Left ventricle myocardium inferior (tissue), 1 donor: ENCODE results near the gene AMOTL2. TPM values are rescaled to one million over a fixed set of nuclear protein-coding genes. Genes with fewer than 3 reads are reported as not detected.

ENCODE experiments used
- DNase-seq: peaks from one replicate; pipeline ENCODE4 v3.0.0-alpha.2; 2020
- H3K27ac ChIP-seq: fragments of 200-600 bp; replicated peaks from 2 replicates; pipeline ENCODE4 v1.8.0; 2021
- H3K27me3 ChIP-seq: fragments of 200-600 bp; 2 replicates; pipeline ENCODE4 v1.8.0; 2021; ENCODE audit warnings: low read depth
- H3K36me3 ChIP-seq: fragments of 200-600 bp; 2 replicates; pipeline ENCODE4 v1.8.0; 2021
- H3K4me1 ChIP-seq: fragments of 200-600 bp; 2 replicates; pipeline ENCODE4 v1.8.0; 2021
- H3K4me3 ChIP-seq: fragments of 200-600 bp; 2 replicates; pipeline ENCODE4 v1.8.0; 2021; ENCODE audit warnings: mild to moderate bottlenecking, moderate library complexity
- H3K9me3 ChIP-seq: fragments of 200-600 bp; replicated peaks from 2 replicates; pipeline ENCODE4 v1.8.0; 2021
- intact Hi-C: fragments of 100-400 bp; cut with micrococcal nuclease; formaldehyde crosslinking; loops from one replicate; pipeline ENCODE4 v1.11.0; 2022
- total RNA-seq: library from RNA; stranded (reverse); fragmentation: NEBNext Ultra II Directional; extraction: Animal tissue kit (Norgen Biotek cat#: 25700); gene quantifications from one replicate; pipeline ENCODE4 v1.2.1, GENCODE V29; 2021
- TF ChIP-seq, protein P1 (sequence below): fragments of 200-600 bp; IDR thresholded peaks from 2 replicates; pipeline ENCODE4 v1.8.0; 2021; ENCODE audit warnings: antibody characterized with exemption, mild to moderate bottlenecking, borderline replicate concordance
- donor health status: DM: no; HTN: yes; CAD: no; lungs with severe emphysema.

Gene AMOTL2
- total RNA-seq, 1 donor from 2014 or later: 44.4 TPM

GRCh38 chr3:134330883-134331810 lies 43.1 kb downstream of the AMOTL2 start:
- Histone ChIP-seq H3K27me3 (no peaks in the 10 kb centered on the region), H3K4me3 (no peak overlapping the region), H3K4me1 (peaks cover 69% of the 10 kb centered on the region), H3K36me3 (no peaks in the 10 kb centered on the region), H3K9me3 (no peaks in the 10 kb centered on the region), H3K27ac (peak overlapping the region; percentile 55)
- intact Hi-C loops: no loop called here
- no peak for DNase-seq
- TF ChIP-seq, protein P1, sequence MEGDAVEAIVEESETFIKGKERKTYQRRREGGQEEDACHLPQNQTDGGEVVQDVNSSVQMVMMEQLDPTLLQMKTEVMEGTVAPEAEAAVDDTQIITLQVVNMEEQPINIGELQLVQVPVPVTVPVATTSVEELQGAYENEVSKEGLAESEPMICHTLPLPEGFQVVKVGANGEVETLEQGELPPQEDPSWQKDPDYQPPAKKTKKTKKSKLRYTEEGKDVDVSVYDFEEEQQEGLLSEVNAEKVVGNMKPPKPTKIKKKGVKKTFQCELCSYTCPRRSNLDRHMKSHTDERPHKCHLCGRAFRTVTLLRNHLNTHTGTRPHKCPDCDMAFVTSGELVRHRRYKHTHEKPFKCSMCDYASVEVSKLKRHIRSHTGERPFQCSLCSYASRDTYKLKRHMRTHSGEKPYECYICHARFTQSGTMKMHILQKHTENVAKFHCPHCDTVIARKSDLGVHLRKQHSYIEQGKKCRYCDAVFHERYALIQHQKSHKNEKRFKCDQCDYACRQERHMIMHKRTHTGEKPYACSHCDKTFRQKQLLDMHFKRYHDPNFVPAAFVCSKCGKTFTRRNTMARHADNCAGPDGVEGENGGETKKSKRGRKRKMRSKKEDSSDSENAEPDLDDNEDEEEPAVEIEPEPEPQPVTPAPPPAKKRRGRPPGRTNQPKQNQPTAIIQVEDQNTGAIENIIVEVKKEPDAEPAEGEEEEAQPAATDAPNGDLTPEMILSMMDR: no peak

GRCh38 chr3:134328846-134329245 lies 45.4 kb downstream of the AMOTL2 start:
- Histone ChIP-seq H3K4me1 (peaks cover 63% of the 10 kb centered on the region), H3K36me3 (no peaks in the 10 kb centered on the region), H3K9me3 (no peaks in the 10 kb centered on the region), H3K27me3 (no peaks in the 10 kb centered on the region), H3K4me3 (no peak overlapping the region), H3K27ac (no peak overlapping the region)
- TF ChIP-seq, protein P1: no peak
- intact Hi-C loops: no loop called here
- DNase-seq: no peak

DNA sequence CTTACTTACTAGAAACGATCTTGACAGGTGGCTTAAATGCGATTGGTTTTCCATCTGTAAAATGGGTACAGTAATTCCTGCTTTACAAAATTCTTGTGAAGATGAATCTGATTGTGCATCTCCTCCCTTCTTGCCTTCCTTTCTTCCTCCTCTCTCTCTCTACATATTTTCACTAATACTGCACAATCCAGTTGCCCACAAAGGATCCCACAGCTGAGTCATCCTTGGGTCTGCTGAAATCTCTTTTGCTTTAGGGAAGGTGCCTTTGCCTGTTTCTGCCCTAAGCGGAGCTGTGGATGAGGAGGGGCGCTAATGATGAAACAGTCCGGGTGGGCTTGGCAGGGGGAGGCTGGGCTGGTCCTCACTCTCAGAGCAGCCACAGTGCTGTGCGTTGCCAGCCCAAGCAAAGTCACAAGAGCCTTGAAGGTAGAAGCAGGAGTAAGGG lies 46.1 kb downstream of the AMOTL2 start:
- H3K27ac ChIP-seq: no peak overlapping the region
- no peak for DNase-seq
- H3K27me3 ChIP-seq: no peaks in the 10 kb centered on the region
- H3K9me3 ChIP-seq: no peaks in the 10 kb centered on the region
- H3K36me3 ChIP-seq: no peaks in the 10 kb centered on the region
- H3K4me1 ChIP-seq: peaks cover 56% of the 10 kb centered on the region
- intact Hi-C loops: no loop called here
- TF ChIP-seq, protein P1: no peak
- H3K4me3 ChIP-seq: no peak overlapping the region

DNA sequence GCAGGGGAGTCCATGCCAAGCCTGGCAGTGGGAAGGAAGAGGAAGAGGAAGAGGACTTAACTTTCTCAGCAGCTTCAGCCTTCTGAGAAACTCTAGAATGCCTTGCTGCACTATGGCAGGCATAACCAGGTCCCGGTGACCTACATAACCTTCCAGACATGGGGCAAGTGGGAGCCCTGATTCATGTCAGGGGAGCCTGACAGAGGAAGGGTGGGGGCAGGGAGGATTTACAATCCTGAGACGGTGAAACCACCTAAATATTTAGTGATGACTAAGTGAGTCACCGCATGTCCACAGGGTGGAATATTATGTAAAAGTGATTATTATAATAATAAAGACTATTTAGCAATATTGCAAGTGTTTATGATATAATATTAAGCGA lies 46.7 kb downstream of the AMOTL2 start:
- TF ChIP-seq, protein P1: no peak
- Histone ChIP-seq H3K36me3 (no peaks in the 10 kb centered on the region), H3K27me3 (no peaks in the 10 kb centered on the region), H3K4me3 (no peak overlapping the region), H3K27ac (peak overlapping the region; percentile 69), H3K9me3 (no peaks in the 10 kb centered on the region), H3K4me1 (peaks cover 52% of the 10 kb centered on the region)
- intact Hi-C loops: no loop called here
- DNase-seq: no peak

GRCh38 chr3:134326760-134327593 lies 47.3 kb downstream of the AMOTL2 start:
- intact Hi-C loops: no loop called here
- Histone ChIP-seq H3K4me1 (peaks cover 47% of the 10 kb centered on the region), H3K9me3 (no peaks in the 10 kb centered on the region), H3K4me3 (no peak overlapping the region), H3K27ac (peak overlapping the region; percentile 69), H3K27me3 (no peaks in the 10 kb centered on the region), H3K36me3 (no peaks in the 10 kb centered on the region)
- TF ChIP-seq, protein P1: no peak
- DNase-seq: peak; percentile 25
